A549 (cell line): Measurements from ENCODE around the gene RPS6KB2. TPM values are rescaled to one million over a fixed set of nuclear protein-coding genes. Genes with fewer than 3 reads are reported as not detected.
"Not testable (repeated sequence)": the region's sequence is repeated elsewhere in the genome, so short reads cannot be mapped to it uniquely, and the experiment has no call there.

Experiments
- ATAC-seq, 2 experiments: fragments of 200-7000 bp in 1 of 2; fragments of >200 bp in 1 of 2; cut with Nextera tagmentation in 1 of 2; cut with Tn5 transposase in 1 of 2; 3 replicates each; pipeline versions ENCODE4 v1.8.0 to v1.9.1; 2018 to 2020; ENCODE audit warnings: mild to moderate bottlenecking in 1 of 2, moderate library complexity in 1 of 2
- CTCF ChIA-PET: fragments of 300-600 bp; sonication (Branson Sonifier 250); formaldehyde crosslinking; extraction: SDS; loops from one replicate; lab custom pipeline; 2021; ENCODE audit warnings: antibody characterized with exemption, inconsistent platforms; lab: Yijun Ruan, JAX
- POLR2A ChIA-PET: fragments of 350-600 bp; formaldehyde crosslinking; extraction: SDS; loops from one replicate; lab custom pipeline; 2021; ENCODE audit warnings: antibody characterized with exemption, inconsistent platforms; lab: Yijun Ruan, JAX
- DNase-seq, 2 experiments: peaks; one replicate each; pipeline versions ENCODE4 v3.0.0 to v3.0.0-alpha.2; 2011 to 2016; ENCODE audit warnings: low read depth in 1 of 2, low spot score in 1 of 2
- FAIRE-seq: peaks from 2 replicates; lab custom pipeline; 2011; peaks lifted over from hg19 to GRCh38; lab: Jason Lieb, UNC
- H3K27ac ChIP-seq, 2 experiments: fragments of >200 bp; sonication (Bioruptor Twin); formaldehyde crosslinking; 3 replicates each; pipeline ENCODE4 v1.5.1; 2016 to 2017
- H3K4me1 ChIP-seq: fragments of >200 bp; sonication (Bioruptor Twin); formaldehyde crosslinking; 3 replicates; pipeline ENCODE4 v1.6.1; 2016
- H3K4me2 ChIP-seq: fragments of >200 bp; sonication (Bioruptor Twin); formaldehyde crosslinking; 3 replicates; pipeline ENCODE4 v1.6.1; 2016
- H3K4me3 ChIP-seq: fragments of >200 bp; sonication (Bioruptor Twin); formaldehyde crosslinking; 3 replicates; pipeline ENCODE4 v1.5.1; 2016
- H3K9me3 ChIP-seq: fragments of >200 bp; sonication (Bioruptor Twin); formaldehyde crosslinking; 3 replicates; pipeline ENCODE4 v1.6.1; 2016
- EHF ChIP-seq: fragments of 250-450 bp; sonication (Bioruptor Pico); IDR thresholded peaks from 2 replicates; pipeline ENCODE4 v1.5.0; 2020; ENCODE audit warnings: mild to moderate bottlenecking
- EP300 ChIP-seq, 2 experiments: fragments of >200 bp; sonication (Bioruptor Twin); formaldehyde crosslinking; IDR thresholded peaks; 2 replicates in 1 of 2; 3 replicates in 1 of 2; pipeline ENCODE4 v1.6.1; 2016 to 2017
- FOXS1 ChIP-seq: fragments of 250-450 bp; sonication (Bioruptor Pico); IDR thresholded peaks from 2 replicates; pipeline ENCODE4 v1.5.0; 2020; ENCODE audit warnings: mild to moderate bottlenecking, moderate library complexity
- GATA3 ChIP-seq: IDR thresholded peaks from 2 replicates; pipeline ENCODE4 v1.6.1; 2012; ENCODE audit warnings: borderline replicate concordance
- HEYL ChIP-seq: fragments of 250-450 bp; sonication (Bioruptor Pico); IDR thresholded peaks from 2 replicates; pipeline ENCODE4 v1.8.0; 2021; ENCODE audit warnings: mild to moderate bottlenecking, moderate library complexity
- HOXB13 ChIP-seq: fragments of 250-450 bp; sonication (Bioruptor Pico); IDR thresholded peaks from 2 replicates; pipeline ENCODE4 v1.5.0; 2020; ENCODE audit warnings: low read depth, mild to moderate bottlenecking, moderate library complexity
- HOXB5 ChIP-seq: fragments of 250-450 bp; sonication (Bioruptor Pico); IDR thresholded peaks from 2 replicates; pipeline ENCODE4 v1.5.0; 2020; ENCODE audit warnings: mild to moderate bottlenecking, moderate library complexity
- MAFK ChIP-seq: fragments of 450-650 bp; IDR thresholded peaks from 2 replicates; pipeline ENCODE4 v1.6.1; 2014; ENCODE audit not compliant: partially characterized antibody
- MYC ChIP-seq: IDR thresholded peaks from 2 replicates; pipeline ENCODE4 v1.6.1; 2012; ENCODE audit warnings: mild to moderate bottlenecking, inconsistent platforms, low read length, improper control_type of control experiment, borderline replicate concordance
- NR3C1 ChIP-seq: fragments of >200 bp; sonication (Bioruptor Twin); formaldehyde crosslinking; IDR thresholded peaks from 3 replicates; pipeline ENCODE4 v1.6.1; 2017
- SREBF2 ChIP-seq: fragments of 450-650 bp; IDR thresholded peaks from 2 replicates; pipeline ENCODE4 v1.6.1; 2014; ENCODE audit warnings: mild to moderate bottlenecking, moderate library complexity
- TP53 ChIP-seq: fragments of 250-450 bp; sonication (Bioruptor Pico); IDR thresholded peaks from 2 replicates; pipeline ENCODE4 v1.5.0; 2021; ENCODE audit warnings: mild to moderate bottlenecking, moderate library complexity
- WGBS: methylation state at CpG from one replicate; pipeline ENCODE4 v1.1.6; 2017; ENCODE audit errors: missing lambda C conversion rate; 5-methylcytosine and 5-hydroxymethylcytosine counted together
- polyA plus RNA-seq, 4 experiments: library from polyadenylated mRNA; depleted of rRNA in 3 of 4; stranded (reverse); fragments of >200 nt; fragmentation: RNase III in 1 of 4; extraction: RNeasy Plus Mini Kit Qiagen cat#74134 plus additional on column Dnase treatment in 1 of 4; gene quantifications; 2 replicates in 3 of 4; 3 replicates in 1 of 4; pipeline ENCODE4 v1.2.3, GENCODE V29; 2011 to 2017
- TF ChIP-seq, protein P1 (sequence below): fragments of 250-450 bp; sonication (Bioruptor Pico); IDR thresholded peaks from 2 replicates; pipeline ENCODE4 v1.5.0; 2020; ENCODE audit warnings: low read depth, mild to moderate bottlenecking, moderate library complexity
- TF ChIP-seq, protein P2 (sequence below): fragments of >200 bp; sonication (Bioruptor Twin); formaldehyde crosslinking; IDR thresholded peaks from 3 replicates; pipeline ENCODE4 v1.5.1; 2016
- TF ChIP-seq, protein P3 (sequence below): IDR thresholded peaks from 2 replicates; pipeline ENCODE4 v1.6.1; 2012

Gene RPS6KB2
- polyA plus RNA-seq, 2 of the 4 experiments (the other 2 are of a cell fraction), result 40.9 to 47.9 TPM

DNA sequence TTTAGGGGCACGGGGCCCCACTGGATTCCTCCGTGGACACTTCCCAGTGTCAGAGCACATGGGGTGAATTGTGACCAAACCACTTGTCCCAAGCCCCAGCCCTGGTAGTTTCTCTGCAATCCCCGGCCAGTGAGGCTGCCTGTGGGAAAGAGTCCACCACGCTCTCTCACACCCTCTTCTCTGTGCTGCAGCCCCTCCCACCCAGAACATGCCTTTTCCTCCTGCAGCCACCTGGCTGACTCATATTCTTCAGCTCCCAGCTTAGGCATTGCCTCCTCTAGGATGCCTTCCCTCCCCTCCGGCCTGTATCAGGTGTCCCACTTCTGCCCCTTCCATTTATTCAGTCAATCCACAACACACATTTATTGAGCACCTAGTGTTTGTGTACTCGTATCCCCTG is 5.4 kb upstream of the RPS6KB2 start:
- H3K4me1 ChIP-seq, result peaks cover 13% of the 10 kb centered on the region
- no peak overlapping the region for H3K4me3 ChIP-seq
- CTCF ChIA-PET, result interaction anchor here (1.0 to 3.0 kb wide), 2 partner anchors 21 to 66 kb away, joined by 4 to 18 read pairs; partner anchors contain the start of gene PPP1CA
- H3K9me3 ChIP-seq, result no peaks in the 10 kb centered on the region
- H3K4me2 ChIP-seq, result no peak overlapping the region
- 77% methylated on average over 6 of the region's 6 CpGs for WGBS
- no peak for DNase-seq
- TF ChIP-seq, protein P1, sequence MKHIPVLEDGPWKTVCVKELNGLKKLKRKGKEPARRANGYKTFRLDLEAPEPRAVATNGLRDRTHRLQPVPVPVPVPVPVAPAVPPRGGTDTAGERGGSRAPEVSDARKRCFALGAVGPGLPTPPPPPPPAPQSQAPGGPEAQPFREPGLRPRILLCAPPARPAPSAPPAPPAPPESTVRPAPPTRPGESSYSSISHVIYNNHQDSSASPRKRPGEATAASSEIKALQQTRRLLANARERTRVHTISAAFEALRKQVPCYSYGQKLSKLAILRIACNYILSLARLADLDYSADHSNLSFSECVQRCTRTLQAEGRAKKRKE (CRISPR knock-in tag), result no peak
- TF ChIP-seq FOXS1 (no peak), GATA3 (no peak), HOXB5 (CRISPR knock-in tag) (no peak), SREBF2 (no peak)
- TF ChIP-seq, protein P2, sequence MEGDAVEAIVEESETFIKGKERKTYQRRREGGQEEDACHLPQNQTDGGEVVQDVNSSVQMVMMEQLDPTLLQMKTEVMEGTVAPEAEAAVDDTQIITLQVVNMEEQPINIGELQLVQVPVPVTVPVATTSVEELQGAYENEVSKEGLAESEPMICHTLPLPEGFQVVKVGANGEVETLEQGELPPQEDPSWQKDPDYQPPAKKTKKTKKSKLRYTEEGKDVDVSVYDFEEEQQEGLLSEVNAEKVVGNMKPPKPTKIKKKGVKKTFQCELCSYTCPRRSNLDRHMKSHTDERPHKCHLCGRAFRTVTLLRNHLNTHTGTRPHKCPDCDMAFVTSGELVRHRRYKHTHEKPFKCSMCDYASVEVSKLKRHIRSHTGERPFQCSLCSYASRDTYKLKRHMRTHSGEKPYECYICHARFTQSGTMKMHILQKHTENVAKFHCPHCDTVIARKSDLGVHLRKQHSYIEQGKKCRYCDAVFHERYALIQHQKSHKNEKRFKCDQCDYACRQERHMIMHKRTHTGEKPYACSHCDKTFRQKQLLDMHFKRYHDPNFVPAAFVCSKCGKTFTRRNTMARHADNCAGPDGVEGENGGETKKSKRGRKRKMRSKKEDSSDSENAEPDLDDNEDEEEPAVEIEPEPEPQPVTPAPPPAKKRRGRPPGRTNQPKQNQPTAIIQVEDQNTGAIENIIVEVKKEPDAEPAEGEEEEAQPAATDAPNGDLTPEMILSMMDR, result no peak
- TF ChIP-seq, all 56 proteins: peak for 0
- no peak for ATAC-seq
- H3K27ac ChIP-seq, result no peak overlapping the region
- POLR2A ChIA-PET, result no interaction called here
- no peak for FAIRE-seq

DNA sequence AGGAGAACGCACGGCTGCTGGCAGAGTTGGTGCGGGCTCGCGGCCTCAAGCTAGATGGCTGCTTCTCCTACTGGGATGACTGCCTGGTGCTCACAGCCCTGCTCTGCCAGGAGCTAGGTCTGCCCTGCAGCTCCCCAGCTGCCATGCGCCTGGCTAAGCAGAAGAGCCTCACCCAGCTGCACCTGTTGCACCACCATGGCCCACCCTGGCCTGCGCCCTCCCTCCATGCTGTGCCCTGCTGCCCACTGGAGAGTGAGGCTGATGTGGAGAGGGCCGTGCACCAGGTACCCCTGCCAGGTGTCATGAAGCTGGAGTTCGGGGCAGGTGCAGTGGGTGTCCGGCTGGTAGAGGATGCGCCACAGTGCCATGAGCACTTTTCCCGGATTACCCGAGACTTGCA is 4.8 kb upstream of the RPS6KB2 start:
- Histone ChIP-seq H3K4me1 (peaks cover 13% of the 10 kb centered on the region), H3K4me2 (no peak overlapping the region), H3K27ac (no peak overlapping the region), H3K4me3 (no peak overlapping the region), H3K9me3 (no peaks in the 10 kb centered on the region)
- DNase-seq, result no peak
- CTCF ChIA-PET, result interaction anchor here (0.6 to 3.0 kb wide), 4 partner anchors 18 to 41 kb away, joined by 3 to 18 read pairs (median 4); partner anchors contain the start of gene PPP1CA
- 94% methylated on average over 10 of the region's 13 CpGs for WGBS
- POLR2A ChIA-PET, result no interaction called here
- TF ChIP-seq MYC (no peak), HOXB5 (CRISPR knock-in tag) (no peak), NR3C1 (no peak), FOXS1 (no peak), HEYL (CRISPR knock-in tag) (no peak), TP53 (CRISPR knock-in tag) (no peak), EHF (CRISPR knock-in tag) (no peak)
- no peak for ATAC-seq
- no peak for FAIRE-seq

DNA sequence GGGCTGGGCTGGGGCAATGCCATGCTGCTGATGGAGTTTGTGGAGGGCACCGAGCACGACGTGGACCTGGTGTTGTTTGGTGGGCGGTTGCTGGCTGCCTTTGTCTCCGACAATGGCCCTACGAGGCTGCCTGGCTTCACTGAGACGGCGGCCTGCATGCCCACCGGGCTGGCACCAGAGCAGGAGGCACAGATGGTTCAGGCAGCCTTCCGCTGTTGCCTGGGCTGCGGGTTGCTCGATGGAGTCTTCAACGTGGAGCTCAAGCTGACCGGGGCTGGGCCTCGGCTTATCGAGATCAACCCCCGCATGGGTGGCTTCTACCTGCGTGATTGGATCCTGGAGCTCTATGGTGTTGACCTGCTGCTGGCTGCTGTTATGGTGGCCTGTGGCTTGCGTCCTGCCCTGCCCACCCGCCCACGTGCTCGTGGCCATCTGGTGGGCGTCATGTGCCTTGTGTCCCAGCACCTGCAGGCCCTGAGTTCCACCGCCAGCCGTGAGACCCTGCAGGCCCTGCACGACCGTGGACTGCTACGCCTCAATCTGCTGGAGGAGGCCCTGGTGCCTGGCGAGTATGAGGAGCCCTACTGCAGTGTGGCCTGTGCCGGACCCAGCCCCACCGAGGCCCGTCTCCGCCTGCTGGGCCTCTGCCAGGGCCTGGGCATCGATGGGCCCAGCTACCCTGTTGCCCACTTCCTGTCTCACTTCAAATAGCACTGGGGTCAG is 4.2 kb upstream of the RPS6KB2 start:
- FAIRE-seq (no peak), DNase-seq (no peak), ATAC-seq (no peak)
- WGBS, result 93% methylated on average over 30 of the region's 34 CpGs
- POLR2A ChIA-PET, result no interaction called here
- Histone ChIP-seq H3K27ac (no peak overlapping the region), H3K4me1 (peaks cover 14% of the 10 kb centered on the region), H3K9me3 (no peaks in the 10 kb centered on the region), H3K4me3 (no peak overlapping the region), H3K4me2 (no peak overlapping the region)
- no peak for TF ChIP-seq MAFK
- no peak for TF ChIP-seq HOXB13 (CRISPR knock-in tag)
- TF ChIP-seq EP300 (IDR thresholded peaks at IDR 0.05), result no peak
- TF ChIP-seq NR3C1, result no peak
- TF ChIP-seq, protein P3, sequence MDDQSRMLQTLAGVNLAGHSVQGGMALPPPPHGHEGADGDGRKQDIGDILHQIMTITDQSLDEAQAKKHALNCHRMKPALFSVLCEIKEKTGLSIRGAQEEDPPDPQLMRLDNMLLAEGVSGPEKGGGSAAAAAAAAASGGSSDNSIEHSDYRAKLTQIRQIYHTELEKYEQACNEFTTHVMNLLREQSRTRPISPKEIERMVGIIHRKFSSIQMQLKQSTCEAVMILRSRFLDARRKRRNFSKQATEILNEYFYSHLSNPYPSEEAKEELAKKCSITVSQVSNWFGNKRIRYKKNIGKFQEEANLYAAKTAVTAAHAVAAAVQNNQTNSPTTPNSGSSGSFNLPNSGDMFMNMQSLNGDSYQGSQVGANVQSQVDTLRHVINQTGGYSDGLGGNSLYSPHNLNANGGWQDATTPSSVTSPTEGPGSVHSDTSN, result no peak
- CTCF ChIA-PET, result interaction anchor here (0.6 to 3.0 kb wide), 7 partner anchors 15 to 45 kb away, joined by 3 to 18 read pairs (median 4); partner anchors contain the start of genes PPP1CA and TMEM134

DNA sequence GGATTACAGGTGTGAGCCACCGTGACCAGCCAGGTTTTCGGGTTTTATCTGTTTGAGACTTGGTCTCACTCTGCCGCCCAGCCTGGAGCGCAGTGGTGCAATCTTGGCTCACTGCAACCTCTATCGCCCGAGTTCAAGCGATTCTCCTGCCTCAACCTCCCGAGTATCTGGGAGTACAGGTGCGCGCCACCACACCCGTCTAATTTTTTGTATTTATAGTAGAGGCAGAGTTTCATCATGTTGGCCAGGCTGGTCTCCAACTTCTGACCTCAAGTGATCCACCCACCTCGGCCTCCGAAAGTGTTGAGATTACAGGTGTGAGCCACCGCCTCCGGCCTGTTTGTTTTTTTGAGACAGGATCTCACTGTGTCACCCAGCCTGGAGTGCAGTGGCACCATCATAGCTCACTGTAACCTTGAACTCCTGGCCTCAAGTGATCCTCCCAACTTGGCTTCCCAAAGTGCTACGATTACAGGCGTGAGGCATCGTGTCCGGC is 882 bp upstream of the RPS6KB2 start:
- Histone ChIP-seq H3K4me2 (peak overlapping the region; percentile 74), H3K4me1 (peaks cover 11% of the 10 kb centered on the region; the same call in 2 of the 3 replicates), H3K4me3 (peak overlapping the region; percentile 73), H3K27ac (peak overlapping the region; percentile 76 to 94)
- H3K9me3 ChIP-seq, ATAC-seq, CTCF ChIA-PET, FAIRE-seq, DNase-seq: not testable (repeated sequence)
- POLR2A ChIA-PET, result interaction anchor here (1.1 to 1.2 kb wide), 2 partner anchors 26 to 38 kb away, joined by 3 to 4 read pairs; partner anchors contain the start of gene PPP1CA
- 73% methylated on average over 19 of the region's 19 CpGs for WGBS
